Measurements from ENCODE around the gene MBNL1. TPM values are rescaled to one million over a fixed set of nuclear protein-coding genes. Genes with fewer than 3 reads are reported as not detected.

MBNL1 gene
- total and polyA plus RNA-seq, 2 of the 13 experiments (the other 11 are each of a cell fraction or from before 2014, with no cell fraction given) = 27.1 to 55.4 TPM

DNA sequence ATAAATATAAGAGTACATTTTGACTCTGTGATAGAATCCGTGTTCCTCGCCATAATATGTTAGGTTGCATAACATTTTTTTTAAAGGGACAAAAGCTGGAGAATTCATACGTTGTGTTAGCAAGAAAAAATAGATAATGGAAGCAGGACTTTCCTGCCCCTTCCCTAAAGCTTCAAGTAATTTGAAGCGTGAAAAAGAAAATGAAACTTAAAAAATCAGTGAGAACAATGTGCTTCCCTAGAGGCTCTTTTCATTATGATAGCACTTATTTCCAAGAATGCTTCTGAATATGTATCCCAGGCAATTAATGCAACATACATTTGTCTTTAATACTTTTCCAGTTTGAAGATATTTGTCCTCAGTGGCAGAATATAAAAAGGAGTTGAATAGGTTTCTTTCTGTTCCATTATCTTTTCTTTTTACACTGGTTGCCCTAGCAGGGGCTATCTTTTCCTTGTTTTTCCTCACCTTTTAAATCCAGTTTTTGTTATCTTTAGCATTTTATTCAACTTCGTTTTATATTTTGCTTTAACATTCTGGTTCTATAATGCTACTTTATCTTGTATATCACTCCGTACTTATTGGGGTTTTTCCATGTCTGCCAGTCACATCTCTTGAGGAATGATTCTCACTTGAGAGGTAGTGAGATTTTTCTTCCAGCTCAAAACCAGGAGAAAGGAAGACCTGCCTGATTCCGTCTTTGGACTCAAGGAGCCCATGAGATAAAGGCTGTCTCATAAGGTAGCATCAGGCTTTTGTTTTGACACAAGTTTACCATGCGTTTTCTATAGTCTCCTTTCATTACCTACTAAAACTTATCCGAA, 113.8 kb downstream of the MBNL1 start:
- no peak overlapping the region; a peak in 1 of 6 replicates for H3K4me3 ChIP-seq (replicated peaks in 1 of 3; ENCODE audit: insufficient read depth in 1 of 3, low read depth in 2 of 3, low read length in 3 of 3)
- in situ Hi-C loops (cut with HindIII; ENCODE audit: extremely low pct_ligation_motif_present, low pct_unique_long_range_greater_than_20kb) (no loop called here), intact Hi-C loops (cut with micrococcal nuclease; ENCODE audit: unreplicated experiment) (loop anchor here (5.0 kb wide), 2 partner anchors 55 to 110 kb away; no protein-coding TSS in a partner anchor)
- ChIA-PET POLR2A (interaction anchor here (0.6 kb wide), 1 partner anchor 113 kb away, joined by 3 read pairs; no protein-coding TSS in a partner anchor), CTCF (ENCODE audit: low intra/inter-chr PET ratio, low total read pairs) (no interaction called here)
- H3K9ac ChIP-seq (ENCODE audit: insufficient read depth, low read depth, low read length) = peak overlapping the region; percentile 29; the same call in 1 of the 2 replicates
- no peak for FAIRE-seq
- no peak for ATAC-seq
- H3K27ac ChIP-seq (ENCODE audit: extremely low read length, insufficient read depth, low read length) = peak overlapping the region; percentile 43
- H3K4me1 ChIP-seq (ENCODE audit: insufficient read depth, low read length) = peaks cover 69% of the 10 kb centered on the region
- peak overlapping the region; percentile 32 for H3K4me2 ChIP-seq (ENCODE audit: low read depth, low read length)
- 86% methylated on average over 9 of the region's 9 CpGs for WGBS (ENCODE audit: low lambda C conversion rate)
- no peak for DNase-seq (ENCODE audit: low spot score)
- peaks cover 42% of the 10 kb centered on the region for H3K79me2 ChIP-seq (ENCODE audit: insufficient read depth, low read length)
- BruUV-seq (replicated peaks) = no TSS peak
- no peaks in the 10 kb centered on the region for H4K20me1 ChIP-seq (ENCODE audit: insufficient read depth, low read length)
- TF ChIP-seq CREB1 (IDR thresholded peaks at IDR 0.05) (no peak), CREB1 (CRISPR knock-in tag; IDR thresholded peaks at IDR 0.05) (0 out of 2 replicates have a peak, but pooled peaks have one; percentile 9), NFKB2 (CRISPR knock-in tag; IDR thresholded peaks at IDR 0.05; ENCODE audit: borderline replicate concordance) (no peak), BHLHE40 (IDR thresholded peaks at IDR 0.05; ENCODE audit: low read length) (no peak), KLF6 (CRISPR knock-in tag; IDR thresholded peaks at IDR 0.05) (no peak), IKZF4 (CRISPR knock-in tag; IDR thresholded peaks at IDR 0.05; ENCODE audit: borderline replicate concordance, low read depth, not compliant biosample characterization) (no peak)
- no peaks in the 10 kb centered on the region for H3K36me3 ChIP-seq (replicated peaks in 1 of 2; ENCODE audit: control insufficient read depth in 1 of 2, insufficient read depth in 2 of 2, low read length in 2 of 2)
- H3K9me3 ChIP-seq (ENCODE audit: low read length) = no peaks in the 10 kb centered on the region
- H3K27me3 ChIP-seq (ENCODE audit: control insufficient read depth in 1 of 2, insufficient read depth in 2 of 2, low read length in 2 of 2) = no peaks in the 10 kb centered on the region
- H2AFZ ChIP-seq (ENCODE audit: low read length) = no peak overlapping the region

DNA sequence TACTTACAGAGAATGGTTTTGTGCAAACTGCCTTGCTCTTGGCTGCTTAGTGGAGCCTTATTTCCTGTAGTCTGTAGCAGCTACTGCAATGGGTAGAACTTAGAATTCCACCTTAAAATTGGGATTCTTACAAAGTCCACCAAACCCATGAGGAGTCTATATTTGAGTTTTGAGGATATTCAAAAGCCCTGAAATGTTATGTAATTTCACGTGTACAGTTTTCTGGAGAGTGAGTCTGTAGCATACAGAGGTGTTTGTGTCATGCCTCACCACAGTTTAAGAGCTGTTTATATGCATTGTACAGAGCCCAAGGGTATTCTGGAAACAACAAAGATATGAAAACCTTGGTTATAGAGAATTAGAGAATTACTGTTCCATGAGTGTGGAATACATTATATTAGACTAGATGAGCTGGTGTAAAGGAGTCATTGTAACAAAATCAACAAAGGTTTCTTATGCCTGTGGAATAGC, 114.4 kb downstream of the MBNL1 start:
- Histone ChIP-seq H3K4me2 (ENCODE audit: low read depth, low read length) (no peak overlapping the region), H3K9ac (ENCODE audit: insufficient read depth, low read depth, low read length) (no peak overlapping the region), H2AFZ (ENCODE audit: low read length) (no peak overlapping the region), H4K20me1 (ENCODE audit: insufficient read depth, low read length) (no peaks in the 10 kb centered on the region), H3K9me3 (ENCODE audit: low read length) (no peaks in the 10 kb centered on the region), H3K27me3 (ENCODE audit: control insufficient read depth in 1 of 2, insufficient read depth in 2 of 2, low read length in 2 of 2) (no peaks in the 10 kb centered on the region), H3K79me2 (ENCODE audit: insufficient read depth, low read length) (peaks cover 47% of the 10 kb centered on the region), H3K36me3 (replicated peaks in 1 of 2; ENCODE audit: control insufficient read depth in 1 of 2, insufficient read depth in 2 of 2, low read length in 2 of 2) (no peaks in the 10 kb centered on the region), H3K4me3 (replicated peaks in 1 of 3; ENCODE audit: insufficient read depth in 1 of 3, low read depth in 2 of 3, low read length in 3 of 3) (no peak overlapping the region), H3K27ac (ENCODE audit: extremely low read length, insufficient read depth, low read length) (peak overlapping the region; percentile 43), H3K4me1 (ENCODE audit: insufficient read depth, low read length) (peaks cover 69% of the 10 kb centered on the region)
- CTCF ChIA-PET (ENCODE audit: low intra/inter-chr PET ratio, low total read pairs) = no interaction called here
- peak; percentile 25 for TF ChIP-seq RBM22 (optimal IDR thresholded peaks at IDR 0.05; ENCODE audit: low read length)
- TF ChIP-seq, protein P1, sequence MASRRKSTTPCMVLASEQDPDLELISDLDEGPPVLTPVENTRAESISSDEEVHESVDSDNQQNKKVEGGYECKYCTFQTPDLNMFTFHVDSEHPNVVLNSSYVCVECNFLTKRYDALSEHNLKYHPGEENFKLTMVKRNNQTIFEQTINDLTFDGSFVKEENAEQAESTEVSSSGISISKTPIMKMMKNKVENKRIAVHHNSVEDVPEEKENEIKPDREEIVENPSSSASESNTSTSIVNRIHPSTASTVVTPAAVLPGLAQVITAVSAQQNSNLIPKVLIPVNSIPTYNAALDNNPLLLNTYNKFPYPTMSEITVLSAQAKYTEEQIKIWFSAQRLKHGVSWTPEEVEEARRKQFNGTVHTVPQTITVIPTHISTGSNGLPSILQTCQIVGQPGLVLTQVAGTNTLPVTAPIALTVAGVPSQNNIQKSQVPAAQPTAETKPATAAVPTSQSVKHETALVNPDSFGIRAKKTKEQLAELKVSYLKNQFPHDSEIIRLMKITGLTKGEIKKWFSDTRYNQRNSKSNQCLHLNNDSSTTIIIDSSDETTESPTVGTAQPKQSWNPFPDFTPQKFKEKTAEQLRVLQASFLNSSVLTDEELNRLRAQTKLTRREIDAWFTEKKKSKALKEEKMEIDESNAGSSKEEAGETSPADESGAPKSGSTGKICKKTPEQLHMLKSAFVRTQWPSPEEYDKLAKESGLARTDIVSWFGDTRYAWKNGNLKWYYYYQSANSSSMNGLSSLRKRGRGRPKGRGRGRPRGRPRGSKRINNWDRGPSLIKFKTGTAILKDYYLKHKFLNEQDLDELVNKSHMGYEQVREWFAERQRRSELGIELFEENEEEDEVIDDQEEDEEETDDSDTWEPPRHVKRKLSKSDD (CRISPR knock-in tag; IDR thresholded peaks at IDR 0.05; ENCODE audit: low read depth) = no peak
- ATAC-seq (no peak; the same call in 2 of the 3 replicates), FAIRE-seq (no peak), DNase-seq (ENCODE audit: low spot score) (no peak)
- WGBS (ENCODE audit: low lambda C conversion rate) = 71% methylated on average over 1 of the region's 1 CpG
- BruUV-seq (replicated peaks) = no TSS peak
- POLR2A ChIA-PET = interaction anchor here (0.6 kb wide), 1 partner anchor 114 kb away, joined by 3 read pairs; no protein-coding TSS in a partner anchor
- in situ Hi-C loops (cut with HindIII; ENCODE audit: extremely low pct_ligation_motif_present, low pct_unique_long_range_greater_than_20kb) (no loop called here), intact Hi-C loops (cut with micrococcal nuclease; ENCODE audit: unreplicated experiment) (loop anchor here (5.0 kb wide), 2 partner anchors 56 to 111 kb away; no protein-coding TSS in a partner anchor)
